COLO668 (cell line): ENCODE data around the gene ARHGAP44.

Experiments
- DNase-seq: peaks from one replicate; lab custom pipeline; 2025; ENCODE audit not compliant: unreplicated experiment; lab: John Stamatoyannopoulos, UW

Gene ARHGAP44

GRCh38 chr17:13017655-13018459, 228.6 kb downstream of the ARHGAP44 start, which contains the start of gene ELAC2:
Gene ELAC2, minus strand, starts transcription at chr17:13018027. Its CDS starts 80 bp downstream, at chr17:13017947.
- DNase-seq = peak; percentile 91

GRCh38 chr17:13024016-13024415, 234.7 kb downstream of the ARHGAP44 start:
- DNase-seq = no peak

DNA sequence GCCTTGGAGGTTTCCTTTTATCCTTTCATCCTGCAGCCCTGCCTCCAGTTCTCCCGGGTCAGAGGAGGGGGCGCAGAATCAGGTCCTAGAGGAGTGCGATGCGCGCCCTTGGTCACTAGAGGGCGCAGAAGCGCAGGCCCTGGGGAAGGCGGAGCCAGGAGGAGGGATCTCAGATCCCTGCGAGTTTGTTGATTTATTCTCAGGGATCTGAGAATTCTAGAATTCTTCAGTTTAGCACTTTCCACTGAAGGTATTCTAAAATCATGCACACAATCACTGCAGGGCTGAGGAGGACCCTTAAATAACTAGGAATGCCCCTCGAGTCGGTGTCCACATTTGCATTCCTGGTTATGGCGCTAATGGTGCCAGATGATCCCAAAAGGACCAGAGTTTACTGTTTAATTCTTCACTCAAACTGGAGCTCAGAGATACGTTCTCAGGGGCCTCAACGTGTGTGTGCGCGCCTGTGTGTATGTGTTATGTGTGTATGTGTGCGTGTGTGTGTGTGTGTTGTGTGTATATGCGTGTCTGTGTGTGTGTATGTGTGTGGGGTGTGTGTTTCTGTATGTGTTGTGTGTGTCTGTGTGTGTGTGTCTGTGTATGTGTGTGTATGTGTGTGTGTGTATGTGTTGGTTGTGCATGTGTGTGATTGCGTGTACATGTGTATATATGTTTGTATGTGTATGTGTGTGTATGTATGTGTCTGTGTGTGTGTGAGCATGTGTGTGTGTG, 235.4 kb downstream of the ARHGAP44 start:
- DNase-seq = peak; percentile 35

- no peak for DNase-seq
Measured at GRCh38 chr17:13025258-13025627, 235.9 kb downstream of the ARHGAP44 start.

GRCh38 chr17:13025687-13026086, 236.4 kb downstream of the ARHGAP44 start:
- DNase-seq = no peak

DNA sequence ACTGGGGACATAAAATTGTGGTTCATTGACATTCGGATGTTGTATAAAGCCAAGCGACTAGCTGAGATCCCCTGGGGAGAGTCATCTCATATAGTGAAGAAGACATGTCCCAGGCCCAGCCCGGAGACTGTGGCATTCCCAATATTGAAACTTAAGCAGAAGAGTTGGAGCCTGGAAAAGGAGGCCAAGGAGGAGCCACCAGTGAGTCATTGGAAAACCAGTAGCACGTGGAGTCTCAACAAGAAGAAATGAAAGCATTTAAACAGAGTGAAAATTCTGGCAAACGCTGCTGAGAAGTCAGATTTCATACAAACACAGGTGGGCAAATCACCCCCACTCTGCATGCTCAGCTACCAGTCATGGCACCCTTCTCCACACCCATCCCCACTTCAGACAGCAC, 237.9 kb downstream of the ARHGAP44 start:
- no peak for DNase-seq

- no peak for DNase-seq
Measured at GRCh38 chr17:13029340-13029739, 240.0 kb downstream of the ARHGAP44 start.

- no peak for DNase-seq
Measured at GRCh38 chr17:13030056-13030455, 240.8 kb downstream of the ARHGAP44 start.

- DNase-seq = peak; percentile 36
Measured at GRCh38 chr17:13030459-13031300, 241.4 kb downstream of the ARHGAP44 start.

- DNase-seq = peak; percentile 4
Measured at GRCh38 chr17:13031718-13032350, 242.5 kb downstream of the ARHGAP44 start.

DNA sequence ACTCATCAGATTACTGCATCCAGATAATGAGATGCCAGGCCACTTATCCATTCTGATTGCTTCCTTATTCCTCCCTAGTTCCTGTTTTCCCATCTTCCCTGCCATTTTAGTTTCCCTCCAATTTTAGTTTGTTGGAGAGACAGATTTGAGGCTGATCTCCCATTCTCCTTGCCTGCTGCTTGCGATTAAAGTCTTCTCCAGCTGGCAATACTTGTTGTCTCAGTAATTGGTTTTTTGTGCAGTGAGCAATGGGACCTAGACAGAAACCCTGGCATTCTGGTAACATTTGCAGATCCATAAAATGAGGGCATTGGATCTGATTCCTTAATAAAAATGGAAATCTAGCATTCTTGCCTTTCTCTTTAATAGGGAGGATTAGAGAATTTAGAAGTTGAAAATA, 246.1 kb downstream of the ARHGAP44 start:
- DNase-seq = no peak

GRCh38 chr17:13036751-13037150, 247.5 kb downstream of the ARHGAP44 start:
- no peak for DNase-seq

- no peak for DNase-seq
Measured at GRCh38 chr17:13038931-13039665, 249.8 kb downstream of the ARHGAP44 start.
